ENCODE results near the gene PRRG4. TPM values are rescaled to one million over a fixed set of nuclear protein-coding genes. Genes with fewer than 3 reads are reported as not detected.

Gene PRRG4
- total RNA-seq, 1 experiment from 2014 or later = 0.87 TPM

GRCh38 chr11:32851251-32851650 lies 21.5 kb downstream of the PRRG4 start (continued):
- TF ChIP-seq ZNF281 (CRISPR knock-in tag; IDR thresholded peaks at IDR 0.05) = no peak
- TF ChIP-seq ZNF512 (CRISPR knock-in tag; IDR thresholded peaks at IDR 0.05; ENCODE audit: borderline replicate concordance) = no peak
- TF ChIP-seq OVOL2 (CRISPR knock-in tag; IDR thresholded peaks at IDR 0.05; ENCODE audit: borderline replicate concordance) = no peak
- no peak for TF ChIP-seq ATF1 (CRISPR knock-in tag; IDR thresholded peaks at IDR 0.05)
- no peak for TF ChIP-seq MXD4 (CRISPR knock-in tag; IDR thresholded peaks at IDR 0.05; ENCODE audit: borderline replicate concordance)

- Mint-ChIP-seq H3K27me3 (ENCODE audit: low read depth) (no peaks in the 10 kb centered on the region), H3K9me3 (peaks cover 8% of the 10 kb centered on the region), H3K36me3 (peaks cover 4% of the 10 kb centered on the region; the same call in 1 of the 2 replicates), H3K27ac (no peak overlapping the region; the same call in 1 of the 2 replicates), H3K4me1 (no peaks in the 10 kb centered on the region), H3K4me3 (no peak overlapping the region)
- DNase-seq (ENCODE audit: low spot score) = no peak
- ATAC-seq = no peak; the same call in 1 of the 2 replicates
- CTCF ChIA-PET = interaction anchor here (0.7 to 1.4 kb wide), 2 partner anchors 43 to 172 kb away, joined by 4 read pairs; no protein-coding TSS in a partner anchor
- POLR2A ChIA-PET = interaction anchor here (1.1 kb wide), 1 partner anchor 8 kb away, joined by 3 read pairs; no protein-coding TSS in a partner anchor
- TF ChIP-seq NR3C1 (CRISPR knock-in tag; conservative IDR thresholded peaks at IDR 0.05; ENCODE audit: low read depth) (no peak), EMX1 (CRISPR knock-in tag; IDR thresholded peaks at IDR 0.05) (no peak), SP1 (CRISPR knock-in tag; conservative IDR thresholded peaks at IDR 0.05) (no peak), ATF6 (CRISPR knock-in tag; IDR thresholded peaks at IDR 0.05) (no peak), ETV6 (CRISPR knock-in tag; IDR thresholded peaks at IDR 0.05) (no peak), TCF7 (CRISPR knock-in tag; IDR thresholded peaks at IDR 0.05; ENCODE audit: low read depth) (no peak), MYBL2 (CRISPR knock-in tag; IDR thresholded peaks at IDR 0.05) (no peak), PRRX2 (CRISPR knock-in tag; IDR thresholded peaks at IDR 0.05) (no peak), ERG (CRISPR knock-in tag; IDR thresholded peaks at IDR 0.05) (no peak), JUN (CRISPR knock-in tag; IDR thresholded peaks at IDR 0.05) (no peak), OVOL2 (CRISPR knock-in tag; IDR thresholded peaks at IDR 0.05; ENCODE audit: borderline replicate concordance) (no peak), IRF2 (CRISPR knock-in tag; IDR thresholded peaks at IDR 0.05; ENCODE audit: borderline replicate concordance, low read depth) (no peak), ATF2 (CRISPR knock-in tag; IDR thresholded peaks at IDR 0.05; ENCODE audit: borderline replicate concordance, low read depth) (no peak), ZBTB21 (CRISPR knock-in tag; IDR thresholded peaks at IDR 0.05; ENCODE audit: borderline replicate concordance) (no peak), E2F4 (CRISPR knock-in tag; IDR thresholded peaks at IDR 0.05; ENCODE audit: borderline replicate concordance, low read depth) (no peak), ZNF423 (CRISPR knock-in tag; IDR thresholded peaks at IDR 0.05) (no peak), E2F5 (CRISPR knock-in tag; IDR thresholded peaks at IDR 0.05) (no peak)
Observed at GRCh38 chr11:32852207-32852606, 22.5 kb downstream of the PRRG4 start.
